GM21825 (cell line): ENCODE results near the gene CENPVL1.
"Not testable (repeated sequence)": the region's sequence is repeated elsewhere in the genome, so short reads cannot be mapped to it uniquely, and the experiment has no call there.

ENCODE experiments used
- ATAC-seq: cut with Tn5 transposase; IDR thresholded peaks from one replicate; pipeline ENCODE4 v1.9.1; 2021; ENCODE audit warnings: mild to moderate bottlenecking, moderate library complexity; ENCODE audit not compliant: unreplicated experiment

Gene CENPVL1

DNA sequence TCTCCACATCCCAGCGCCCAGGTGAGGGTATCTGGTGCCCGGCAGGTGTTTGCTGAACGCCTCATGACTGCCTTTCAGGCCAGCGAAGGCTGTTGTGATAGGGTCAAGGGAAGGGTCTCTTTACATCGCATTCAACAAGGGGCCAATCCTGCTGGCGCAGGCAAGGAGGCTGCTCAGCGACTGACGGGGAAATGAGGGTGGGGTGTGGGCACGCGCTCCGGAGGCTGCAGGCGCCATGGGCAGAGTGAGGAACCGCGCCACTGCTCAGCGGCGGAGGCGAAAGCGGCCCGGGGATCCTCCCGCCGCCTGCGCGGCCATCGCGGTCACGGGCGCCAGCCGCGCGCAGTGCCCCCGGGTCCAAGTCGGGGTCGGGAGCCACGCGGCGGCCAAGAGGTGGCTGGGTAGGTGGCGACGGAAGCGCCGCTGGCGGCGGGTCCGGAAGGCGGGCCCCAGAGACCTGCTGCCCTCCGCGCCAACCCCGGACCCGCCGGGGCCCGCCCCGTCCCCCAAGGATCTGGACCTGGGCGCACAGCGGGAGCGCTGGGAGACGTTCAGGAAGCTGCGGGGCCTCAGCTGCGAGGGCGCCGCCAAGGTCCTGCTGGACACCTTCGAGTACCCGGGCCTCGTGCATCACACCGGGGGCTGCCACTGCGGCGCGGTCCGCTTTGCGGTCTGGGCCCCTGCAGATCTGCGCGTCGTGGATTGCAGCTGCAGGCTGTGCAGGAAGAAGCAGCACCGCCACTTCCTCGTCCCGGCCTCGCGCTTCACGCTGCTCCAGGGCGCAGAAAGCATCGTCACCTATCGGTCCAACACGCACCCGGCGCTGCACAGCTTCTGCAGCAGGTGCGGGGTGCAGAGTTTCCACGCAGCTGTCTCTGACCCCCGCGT lies at the start of gene CENPVL1:
Gene CENPVL1, plus strand, starts transcription at position 236 of the 888 bp plus-strand sequence. Its CDS starts 0 bp downstream, at position 236.
- ATAC-seq = not testable (repeated sequence)

DNA sequence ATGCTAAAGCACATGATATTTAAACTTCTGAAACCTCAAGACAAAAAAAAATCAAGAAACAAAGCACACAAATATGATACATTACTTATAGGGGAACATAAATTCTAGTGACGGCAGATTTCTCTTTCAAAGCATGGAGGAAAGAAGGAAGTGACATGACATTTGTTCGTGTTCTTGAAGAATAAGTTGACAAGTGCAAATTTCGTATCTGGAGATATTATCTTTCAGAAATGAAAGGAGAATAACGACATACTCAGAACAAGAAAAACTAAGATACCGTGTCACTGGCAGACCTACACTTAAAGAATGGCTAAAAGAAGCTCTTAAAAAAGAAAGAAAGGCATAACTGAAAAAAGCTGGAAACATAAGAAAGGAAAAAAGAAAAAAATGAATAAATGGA lies 44.3 kb upstream of the CENPVL1 start:
- ATAC-seq = no peak

DNA sequence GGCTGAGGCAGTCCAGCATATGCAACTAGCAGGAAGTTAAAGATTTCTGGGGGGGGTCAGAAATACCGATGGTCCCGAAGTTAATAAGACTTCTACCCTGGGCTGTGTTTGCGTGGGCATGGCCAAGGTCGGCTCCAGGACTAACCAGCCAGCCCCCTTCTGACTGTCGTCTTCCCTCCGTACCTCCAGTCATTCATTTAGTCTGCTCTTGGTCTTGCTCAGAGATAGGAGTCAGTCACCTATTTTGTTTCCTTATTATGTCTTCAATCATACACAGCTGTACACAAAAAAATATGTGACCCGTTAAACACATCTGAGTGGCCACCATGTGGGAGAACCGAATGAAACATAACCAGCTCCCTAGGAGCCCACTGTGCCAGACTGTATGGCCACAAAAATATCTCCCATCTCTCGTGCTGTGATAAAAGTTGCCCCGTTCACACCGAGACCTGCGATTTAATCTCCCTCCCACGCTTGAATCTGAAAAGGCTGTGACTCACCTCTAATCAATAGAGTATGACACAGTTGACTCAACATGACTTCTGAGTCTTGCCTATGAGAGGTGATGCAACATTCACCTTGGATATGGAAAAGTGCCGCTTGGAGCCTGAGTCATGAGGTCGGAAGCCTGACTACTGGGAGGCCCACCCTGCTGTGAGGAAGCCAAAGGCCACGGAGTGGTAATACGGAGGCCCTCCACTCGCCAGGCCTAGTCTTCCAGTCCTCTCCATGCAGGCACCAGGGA lies 30.5 kb upstream of the CENPVL1 start:
- not testable (repeated sequence) for ATAC-seq

DNA sequence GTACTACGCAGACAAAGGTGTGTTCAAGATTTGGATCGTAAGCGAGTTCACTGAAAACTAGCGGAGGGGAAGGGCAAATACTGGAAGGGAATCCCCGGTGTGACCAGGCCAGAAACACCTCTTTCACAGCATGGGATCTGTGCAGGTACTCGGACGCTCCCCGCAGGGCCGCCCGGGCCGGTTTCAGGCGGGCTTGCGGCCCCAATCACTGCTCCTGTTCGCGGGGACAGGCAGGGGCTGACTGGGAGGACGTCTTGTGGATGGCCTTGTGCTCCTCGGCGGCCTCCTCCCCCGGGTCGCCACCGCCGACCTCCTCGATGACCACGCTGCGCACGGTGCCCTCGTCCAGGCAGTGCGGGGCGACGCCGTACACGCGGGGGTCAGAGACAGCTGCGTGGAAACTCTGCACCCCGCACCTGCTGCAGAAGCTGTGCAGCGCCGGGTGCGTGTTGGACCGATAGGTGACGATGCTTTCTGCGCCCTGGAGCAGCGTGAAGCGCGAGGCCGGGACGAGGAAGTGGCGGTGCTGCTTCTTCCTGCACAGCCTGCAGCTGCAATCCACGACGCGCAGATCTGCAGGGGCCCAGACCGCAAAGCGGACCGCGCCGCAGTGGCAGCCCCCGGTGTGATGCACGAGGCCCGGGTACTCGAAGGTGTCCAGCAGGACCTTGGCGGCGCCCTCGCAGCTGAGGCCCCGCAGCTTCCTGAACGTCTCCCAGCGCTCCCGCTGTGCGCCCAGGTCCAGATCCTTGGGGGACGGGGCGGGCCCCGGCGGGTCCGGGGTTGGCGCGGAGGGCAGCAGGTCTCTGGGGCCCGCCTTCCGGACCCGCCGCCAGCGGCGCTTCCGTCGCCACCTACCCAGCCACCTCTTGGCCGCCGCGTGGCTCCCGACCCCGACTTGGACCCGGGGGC lies 28.2 kb upstream of the CENPVL1 start:
- not testable (repeated sequence) for ATAC-seq

DNA sequence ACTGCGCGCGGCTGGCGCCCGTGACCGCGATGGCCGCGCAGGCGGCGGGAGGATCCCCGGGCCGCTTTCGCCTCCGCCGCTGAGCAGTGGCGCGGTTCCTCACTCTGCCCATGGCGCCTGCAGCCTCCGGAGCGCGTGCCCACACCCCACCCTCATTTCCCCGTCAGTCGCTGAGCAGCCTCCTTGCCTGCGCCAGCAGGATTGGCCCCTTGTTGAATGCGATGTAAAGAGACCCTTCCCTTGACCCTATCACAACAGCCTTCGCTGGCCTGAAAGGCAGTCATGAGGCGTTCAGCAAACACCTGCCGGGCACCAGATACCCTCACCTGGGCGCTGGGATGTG lies 27.6 kb upstream of the CENPVL1 start, which contains the start of gene CENPVL2:
Gene CENPVL2, minus strand, starts transcription at position 112 of the 343 bp plus-strand sequence. Its CDS starts 0 bp downstream, at position 112.
- ATAC-seq = not testable (repeated sequence)

DNA sequence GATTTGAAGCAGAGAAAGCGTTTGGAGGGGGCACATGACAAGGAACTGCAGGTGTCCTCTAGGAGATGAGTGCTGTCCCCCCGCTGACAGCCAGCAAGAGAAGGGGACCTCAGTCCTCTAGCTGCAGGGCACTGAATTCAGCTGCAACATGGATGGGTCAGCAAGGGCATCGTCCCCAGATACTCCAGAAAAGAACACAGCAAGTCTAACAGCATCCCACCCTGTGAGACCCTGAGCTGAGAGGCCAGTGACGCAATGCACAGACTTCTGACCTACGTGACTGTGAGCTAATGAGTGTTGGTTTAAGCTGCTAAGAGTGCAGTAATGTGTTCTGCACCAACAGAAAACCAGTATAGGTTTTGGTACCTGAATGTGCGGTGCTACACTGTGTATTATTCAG lies 16.1 kb upstream of the CENPVL1 start:
- ATAC-seq = no peak

DNA sequence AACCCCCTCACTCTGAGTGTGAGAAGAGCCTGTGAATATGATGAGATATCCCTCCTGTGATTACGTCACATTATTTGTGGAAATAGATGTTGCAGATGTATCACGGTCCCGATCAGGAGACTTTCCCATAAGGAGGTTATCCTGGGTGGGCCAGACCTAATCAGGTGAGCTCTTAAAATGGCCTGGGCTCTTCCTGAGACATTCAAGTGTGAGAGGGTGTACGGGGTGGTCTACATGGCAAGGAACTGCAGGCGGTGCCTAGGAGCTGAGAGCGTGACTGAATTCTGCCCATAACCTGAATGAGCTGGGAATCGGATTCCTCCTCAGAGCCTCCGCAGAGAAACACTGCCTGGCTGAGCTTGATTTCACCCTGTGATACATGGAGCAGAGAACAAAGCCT lies 12.9 kb upstream of the CENPVL1 start:
- ATAC-seq = no peak

DNA sequence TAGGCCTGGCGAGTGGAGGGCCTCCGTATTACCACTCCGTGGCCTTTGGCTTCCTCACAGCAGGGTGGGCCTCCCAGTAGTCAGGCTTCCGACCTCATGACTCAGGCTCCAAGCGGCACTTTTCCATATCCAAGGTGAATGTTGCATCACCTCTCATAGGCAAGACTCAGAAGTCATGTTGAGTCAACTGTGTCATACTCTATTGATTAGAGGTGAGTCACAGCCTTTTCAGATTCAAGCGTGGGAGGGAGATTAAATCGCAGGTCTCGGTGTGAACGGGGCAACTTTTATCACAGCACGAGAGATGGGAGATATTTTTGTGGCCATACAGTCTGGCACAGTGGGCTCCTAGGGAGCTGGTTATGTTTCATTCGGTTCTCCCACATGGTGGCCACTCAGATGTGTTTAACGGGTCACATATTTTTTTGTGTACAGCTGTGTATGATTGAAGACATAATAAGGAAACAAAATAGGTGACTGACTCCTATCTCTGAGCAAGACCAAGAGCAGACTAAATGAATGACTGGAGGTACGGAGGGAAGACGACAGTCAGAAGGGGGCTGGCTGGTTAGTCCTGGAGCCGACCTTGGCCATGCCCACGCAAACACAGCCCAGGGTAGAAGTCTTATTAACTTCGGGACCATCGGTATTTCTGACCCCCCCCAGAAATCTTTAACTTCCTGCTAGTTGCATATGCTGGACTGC lies 2.8 kb downstream of the CENPVL1 start:
- ATAC-seq = not testable (repeated sequence)

DNA sequence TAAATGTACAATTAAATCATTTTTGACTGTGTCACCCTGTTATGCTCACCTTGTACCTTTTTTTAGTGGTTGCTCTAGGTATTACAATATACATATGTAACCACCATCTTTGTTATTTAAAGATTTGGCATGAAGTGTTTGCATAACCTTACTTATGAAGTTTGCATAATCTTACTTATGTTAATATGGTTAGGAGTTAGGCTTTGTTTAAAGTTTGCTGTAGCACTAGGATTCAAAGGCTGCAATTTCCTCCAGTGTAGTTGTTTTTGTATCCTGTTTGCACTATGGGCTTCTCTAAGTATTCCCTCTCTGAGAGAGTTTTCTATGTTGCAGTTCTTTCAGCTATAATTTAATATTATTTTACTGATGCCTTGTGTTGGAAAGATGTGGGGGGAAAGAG lies 17.9 kb downstream of the CENPVL1 start:
- ATAC-seq = no peak

DNA sequence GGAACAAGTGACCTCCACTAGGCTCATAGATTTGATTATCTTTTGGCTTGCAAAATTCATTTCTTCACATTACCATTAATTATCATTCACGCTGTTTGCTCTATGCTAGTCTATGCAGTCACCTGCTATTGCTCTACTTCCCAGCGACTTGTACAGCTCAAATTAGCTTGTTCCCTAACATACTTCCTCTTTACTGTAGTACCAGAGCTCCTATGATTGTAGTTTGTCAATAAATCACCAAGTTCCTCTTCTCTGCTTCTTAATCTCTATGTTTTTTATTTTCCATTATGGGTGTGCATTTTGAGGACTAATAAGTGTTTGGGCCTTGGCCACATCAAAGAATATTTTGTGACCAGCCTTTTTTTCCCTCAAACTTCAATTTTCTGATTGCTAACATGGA lies 26.8 kb downstream of the CENPVL1 start:
- no peak for ATAC-seq

DNA sequence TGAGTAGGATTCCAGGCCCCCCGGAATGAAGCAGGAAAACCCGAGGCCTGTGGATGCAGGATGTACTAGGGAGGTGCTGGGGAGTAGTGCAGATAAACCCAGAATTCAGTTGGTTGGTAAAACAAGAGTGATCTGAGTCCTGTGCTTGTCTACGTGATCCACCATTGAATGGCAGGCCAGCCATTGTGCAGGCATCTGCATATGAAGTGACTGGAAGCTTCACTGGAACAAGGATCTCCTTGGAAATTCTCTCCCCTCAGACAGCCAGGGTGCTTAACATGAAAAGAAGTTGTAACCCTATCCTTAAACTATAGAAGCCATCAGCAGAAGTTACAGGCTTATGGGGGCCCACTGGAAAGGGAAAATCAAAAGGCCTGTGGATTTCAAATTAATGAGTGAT lies 32.3 kb downstream of the CENPVL1 start:
- no peak for ATAC-seq

DNA sequence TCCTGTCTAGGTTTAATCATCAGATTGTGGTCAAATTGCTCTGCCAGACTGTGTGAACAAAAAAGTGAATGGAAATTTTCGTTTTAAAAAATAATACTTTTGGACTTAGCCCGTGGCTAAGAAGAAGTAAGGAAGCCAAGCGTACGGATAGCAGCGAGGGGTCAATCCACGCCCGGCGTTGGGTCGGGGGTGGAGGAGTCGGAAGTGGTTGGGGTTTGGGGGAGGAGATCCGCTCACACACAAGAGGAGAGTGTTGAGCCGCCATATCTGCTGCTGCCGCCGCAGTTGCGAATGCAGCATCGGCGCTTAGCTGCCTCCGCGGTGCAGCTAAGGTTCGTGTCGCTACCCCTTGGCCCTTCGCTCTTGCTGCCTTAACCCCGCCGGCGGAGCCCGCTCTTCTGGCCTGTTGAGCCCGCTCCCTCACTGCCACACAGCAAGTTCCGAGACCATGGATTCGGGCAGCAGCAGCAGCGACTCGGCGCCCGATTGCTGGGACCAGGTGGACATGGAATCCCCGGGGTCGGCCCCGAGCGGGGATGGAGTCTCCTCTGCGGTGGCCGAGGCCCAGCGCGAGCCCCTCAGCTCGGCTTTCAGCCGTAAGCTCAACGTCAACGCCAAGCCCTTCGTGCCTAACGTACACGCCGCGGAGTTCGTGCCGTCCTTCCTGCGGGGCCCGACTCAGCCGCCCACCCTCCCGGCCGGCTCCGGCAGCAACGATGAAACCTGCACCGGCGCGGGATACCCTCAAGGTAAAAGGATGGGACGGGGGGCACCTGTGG lies 33.1 kb downstream of the CENPVL1 start, which contains the start of gene GSPT2:
Gene GSPT2, plus strand, starts transcription at position 264 of the 779 bp plus-strand sequence. Its CDS starts 185 bp downstream, at position 449.
- ATAC-seq = peak; percentile 96

DNA sequence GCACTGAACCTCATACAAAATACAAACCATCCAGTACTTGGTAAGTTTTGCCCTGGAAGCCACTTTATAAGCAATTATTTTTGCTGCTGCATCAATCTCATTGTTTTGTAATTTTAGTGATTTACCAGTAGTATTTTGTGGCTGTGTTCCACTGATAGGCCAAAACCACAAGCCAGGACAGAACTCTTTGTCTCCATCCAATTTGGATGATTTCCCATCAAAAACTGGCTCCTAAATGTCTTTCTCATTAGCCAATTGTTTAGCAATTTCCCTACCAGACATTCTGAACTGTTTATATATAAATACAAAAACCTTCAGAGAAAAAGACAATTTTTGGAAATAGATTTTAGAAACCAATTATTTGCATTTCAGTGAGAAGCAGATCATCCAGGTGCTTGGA lies 37.4 kb downstream of the CENPVL1 start:
- no peak for ATAC-seq

DNA sequence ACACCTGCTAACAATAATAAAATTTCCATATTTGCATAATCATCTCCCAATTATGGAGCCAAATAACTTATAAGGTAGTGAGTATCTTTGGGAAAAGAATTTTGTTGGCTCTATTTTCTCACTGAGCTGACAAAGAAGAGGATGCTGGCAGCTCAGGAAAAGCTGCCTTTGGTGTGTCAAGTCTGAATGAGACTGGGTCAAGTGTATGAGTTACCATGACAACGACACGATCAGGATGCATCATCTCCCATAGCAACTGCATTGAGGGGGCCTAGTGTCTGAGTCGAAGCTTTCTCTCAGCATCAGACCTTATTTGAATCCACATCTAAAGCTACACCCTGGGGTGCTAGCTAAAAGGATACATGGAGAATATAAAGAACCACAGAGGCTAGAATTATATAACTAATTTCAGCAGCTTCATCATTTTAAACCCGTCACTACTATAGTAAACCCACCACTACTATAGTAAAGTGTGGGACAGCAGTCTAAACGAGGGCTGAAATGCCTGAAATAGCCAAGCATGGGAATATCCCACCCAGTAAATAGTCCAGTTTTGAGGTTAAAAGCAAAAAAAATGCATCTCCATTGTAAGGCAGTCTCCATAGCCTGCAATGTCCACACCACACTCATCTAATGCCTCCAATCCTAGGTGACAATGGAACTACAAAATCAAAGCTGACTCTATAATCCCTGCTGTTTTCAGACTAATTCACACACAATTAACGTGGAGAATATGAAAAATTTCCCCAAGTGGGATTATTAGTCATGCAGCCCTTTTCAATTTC lies 48.9 kb downstream of the CENPVL1 start:
- ATAC-seq = no peak

DNA sequence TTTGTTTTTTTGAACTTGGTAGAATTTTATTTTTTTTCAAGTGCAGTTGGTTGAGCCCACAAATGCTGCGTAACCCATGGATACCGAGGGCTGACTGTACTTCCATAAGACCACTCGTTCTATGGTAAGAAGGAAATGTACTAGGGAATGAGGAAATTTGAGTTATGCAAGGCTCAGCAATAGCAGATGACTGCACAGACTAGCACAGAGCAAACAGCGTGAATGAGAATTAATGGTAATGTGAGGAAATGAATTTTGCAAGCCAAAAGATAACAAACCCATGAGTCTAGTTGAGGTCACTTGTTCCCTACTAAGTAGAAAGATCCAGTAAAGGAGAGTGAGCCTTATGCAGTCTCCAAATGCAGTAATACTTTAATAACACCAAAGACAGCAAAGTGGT lies 50.3 kb downstream of the CENPVL1 start:
- ATAC-seq = no peak
